Stimulated activated CD8-positive, alpha-beta memory T cell treated with anti-CD3 and anti-CD28 coated beads, Interleukin-15, amount 100 ng/mL, for 24 hours (primary cell): ENCODE measurements around the gene GAB3.
"Not testable (repeated sequence)": the region's sequence is repeated elsewhere in the genome, so short reads cannot be mapped to it uniquely, and the experiment has no call there.

Experiments
- DNase-seq: peaks from one replicate; pipeline ENCODE4 v3.0.0-alpha.2; 2020; ENCODE audit warnings: low read depth

Gene GAB3

DNA sequence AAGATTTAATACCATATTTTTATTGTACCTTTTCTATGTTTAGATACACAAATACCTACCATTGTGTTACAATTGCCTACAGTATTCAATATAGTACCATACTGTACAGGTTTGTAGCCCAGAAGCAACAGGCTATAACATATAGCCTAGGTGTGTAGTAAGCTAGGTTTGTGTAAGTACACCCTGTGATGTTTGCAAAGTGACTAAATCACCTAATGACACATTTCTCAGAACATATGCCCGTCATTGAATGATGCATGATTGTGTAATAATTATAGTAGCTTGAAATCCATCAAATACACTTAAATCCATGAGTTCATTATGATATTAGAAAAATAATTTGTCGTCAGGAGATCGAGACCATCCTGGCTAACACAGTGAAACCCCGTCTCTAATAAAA is 30.8 kb downstream of the GAB3 start:
- DNase-seq, result no peak

DNA sequence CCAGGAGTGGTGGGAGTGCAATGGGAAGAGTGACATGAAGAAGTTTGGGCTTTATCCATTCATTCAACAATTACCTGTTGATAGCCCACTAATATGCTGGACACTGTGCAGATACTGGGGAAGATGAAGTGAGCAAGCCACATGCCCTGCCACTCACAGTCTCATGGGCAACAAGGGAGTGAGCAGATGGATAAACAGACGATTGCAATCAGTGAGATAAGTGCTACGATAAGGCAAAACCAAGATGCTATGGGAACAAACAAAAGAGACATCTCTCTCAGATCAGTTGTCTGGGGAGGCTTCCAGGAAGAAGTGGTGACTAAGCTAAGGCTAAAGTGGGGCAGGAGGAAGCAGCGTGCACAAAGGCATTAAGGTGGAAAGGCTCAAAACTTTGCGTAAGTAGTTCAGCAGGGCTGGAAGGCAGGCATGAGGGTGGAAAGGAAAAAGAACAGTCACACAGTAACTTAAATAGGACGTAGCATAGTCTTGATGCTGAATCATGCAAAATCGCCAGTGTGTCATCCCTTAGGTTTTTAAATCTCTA is 31.7 kb downstream of the GAB3 start:
- DNase-seq, result no peak

- DNase-seq, result no peak
These were observed 32.3 kb downstream of the GAB3 start for GRCh38 chrX:154718616-154719015.

GRCh38 chrX:154717824-154718223 is 33.1 kb downstream of the GAB3 start:
- DNase-seq, result no peak

- no peak for DNase-seq
These were observed 35.1 kb downstream of the GAB3 start for GRCh38 chrX:154715825-154716224.

- DNase-seq, result no peak
These were observed 36.0 kb downstream of the GAB3 start for GRCh38 chrX:154714925-154715324.

DNA sequence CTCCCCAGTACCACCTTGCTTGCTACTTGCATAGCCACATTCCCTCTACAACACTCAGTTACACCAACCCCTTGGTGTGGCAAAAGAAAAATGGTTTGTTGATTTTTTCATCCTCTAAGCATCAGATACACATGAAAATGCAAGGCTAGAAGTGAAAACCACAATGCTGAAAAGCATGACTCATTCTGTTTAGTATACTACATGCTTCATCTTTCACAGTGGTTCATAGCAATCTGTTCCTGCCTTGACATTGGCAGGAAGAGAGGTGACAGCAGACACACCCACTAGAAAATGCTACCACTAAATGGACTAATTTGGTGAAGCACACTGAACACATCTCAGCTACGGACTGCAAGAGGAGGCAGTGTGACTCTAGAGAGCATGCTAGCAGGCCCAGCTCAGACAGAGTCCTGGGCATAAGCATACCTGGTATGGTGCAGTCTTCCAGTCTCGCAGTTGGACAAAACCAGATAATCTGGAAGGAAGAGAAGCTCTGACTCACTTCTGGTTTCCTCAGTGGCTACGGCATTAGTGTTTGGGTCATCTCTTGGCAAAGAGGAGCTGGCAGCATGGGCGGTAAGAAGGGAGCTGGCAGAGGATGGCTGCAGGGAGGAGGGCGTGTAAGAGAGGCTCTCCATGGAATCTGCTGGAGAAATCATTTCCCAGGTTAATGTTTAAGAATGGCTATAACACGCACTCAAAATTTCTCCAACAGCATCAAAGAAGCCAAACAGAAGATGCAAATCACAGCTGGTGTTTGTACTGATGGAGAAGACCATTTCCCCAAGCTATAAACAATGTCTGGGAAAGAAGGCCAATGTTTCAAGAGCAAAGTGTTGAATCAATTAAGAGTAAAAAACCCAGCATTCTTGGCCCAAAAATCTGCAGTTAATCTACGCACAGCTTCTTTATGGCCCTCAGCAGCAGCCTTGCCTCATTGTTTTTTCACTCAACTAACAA is 37.8 kb downstream of the GAB3 start:
- no peak for DNase-seq

DNA sequence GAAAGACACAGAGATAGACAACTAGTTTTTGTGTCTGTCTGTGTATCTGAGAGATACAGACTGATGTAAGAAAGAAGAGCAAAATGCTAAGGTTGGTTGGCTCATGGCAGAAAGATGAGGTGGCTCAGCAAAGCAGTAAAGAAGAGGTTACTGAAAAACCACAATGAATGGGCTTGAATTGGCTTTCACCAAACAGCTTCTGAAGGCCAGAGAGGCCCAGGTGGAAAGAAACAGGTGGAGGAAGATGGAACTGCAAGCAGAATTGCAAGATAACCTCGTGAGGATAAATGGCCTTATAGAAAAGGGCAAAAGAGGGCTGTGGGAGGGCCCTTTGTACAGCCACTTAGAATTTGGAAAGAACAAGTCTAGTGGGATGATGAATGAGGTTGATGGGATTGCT is 39.6 kb downstream of the GAB3 start:
- no peak for DNase-seq

GRCh38 chrX:154710309-154710708 is 40.6 kb downstream of the GAB3 start:
- no peak for DNase-seq

DNA sequence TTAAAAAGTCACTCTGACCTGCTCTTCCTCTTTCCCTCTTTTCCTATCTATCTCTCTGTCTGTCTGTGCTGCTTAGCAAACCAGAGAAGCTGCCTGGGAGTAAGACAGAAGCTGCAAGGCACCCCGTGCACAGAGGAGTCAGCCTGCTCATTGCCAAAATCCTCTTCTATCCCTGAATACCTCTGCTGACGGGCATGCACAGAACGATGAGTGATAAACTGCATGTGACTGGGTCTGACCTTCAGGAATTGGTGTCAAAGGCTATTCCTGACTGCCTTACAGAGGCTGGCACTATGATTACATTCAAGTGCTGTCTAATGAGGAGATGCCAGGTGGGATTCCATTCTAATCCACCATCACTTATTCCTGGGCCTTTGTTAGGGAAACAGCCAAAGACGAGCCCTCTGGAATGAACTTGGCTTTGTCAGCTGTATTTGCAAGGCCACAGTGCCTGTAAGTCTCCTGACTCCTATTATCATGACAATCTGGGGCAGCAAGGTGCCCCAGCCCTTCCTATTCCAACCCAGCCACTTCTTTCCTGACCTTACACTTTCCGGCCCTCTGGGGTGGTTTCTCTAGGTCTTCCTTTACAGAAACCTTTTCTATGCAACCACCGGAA is 52.1 kb downstream of the GAB3 start:
- DNase-seq, result no peak

GRCh38 chrX:154696676-154697045 is 54.2 kb downstream of the GAB3 start:
- DNase-seq, result no peak

DNA sequence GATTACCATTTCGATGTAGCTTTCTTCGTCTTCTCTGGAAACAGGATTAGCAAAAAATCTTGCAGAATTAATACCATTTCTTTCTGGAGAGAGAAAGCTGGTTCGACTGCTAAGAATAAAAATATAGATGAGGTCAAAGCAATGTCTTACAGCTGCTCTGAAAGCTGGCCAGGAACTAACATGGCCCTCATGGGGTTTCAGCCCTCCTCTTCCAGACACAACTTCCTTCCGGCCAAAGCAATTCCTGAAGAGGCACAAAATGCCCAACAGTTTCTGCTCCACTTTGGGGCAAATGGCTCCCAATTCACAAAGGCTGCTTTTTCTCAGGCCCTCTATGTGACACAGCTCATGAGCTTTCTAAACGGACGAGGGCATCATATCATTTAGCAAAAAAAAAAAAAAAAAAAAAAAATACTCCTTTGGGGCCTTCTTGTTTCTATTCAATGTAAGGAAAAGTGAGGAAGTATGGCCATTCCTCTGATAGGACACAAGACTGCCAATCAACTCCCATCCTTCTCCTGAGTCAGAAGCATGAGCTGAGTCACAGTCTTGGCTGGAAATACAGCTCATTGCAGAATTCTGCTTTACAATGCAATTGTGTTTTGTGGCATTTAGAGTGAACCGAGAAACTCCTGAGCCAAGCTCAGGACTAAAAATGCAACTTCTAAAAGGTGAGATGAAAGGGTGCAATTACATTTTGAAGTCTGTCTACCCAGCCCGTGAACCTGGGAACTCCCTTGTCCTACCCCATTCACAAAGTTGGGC is 54.8 kb downstream of the GAB3 start:
- DNase-seq, result no peak

DNA sequence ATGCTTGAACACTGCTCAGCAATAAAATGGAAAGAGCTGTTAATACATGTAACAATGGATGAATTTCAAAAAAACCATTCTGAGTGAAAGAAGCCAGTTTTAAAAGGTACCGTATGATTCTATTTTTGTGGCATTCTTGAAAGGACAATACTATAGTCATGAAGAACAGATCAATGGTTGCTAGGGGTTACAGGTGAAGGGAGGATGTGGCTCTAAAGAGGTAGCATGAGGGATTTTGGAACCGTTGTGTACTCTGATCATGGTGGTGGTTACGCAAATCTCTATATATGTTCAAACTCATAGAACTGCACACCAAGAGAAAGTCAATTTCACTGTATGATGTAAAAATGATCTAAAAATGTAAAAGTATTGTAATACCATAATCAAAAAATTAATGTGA is 57.5 kb downstream of the GAB3 start:
- no peak for DNase-seq

DNA sequence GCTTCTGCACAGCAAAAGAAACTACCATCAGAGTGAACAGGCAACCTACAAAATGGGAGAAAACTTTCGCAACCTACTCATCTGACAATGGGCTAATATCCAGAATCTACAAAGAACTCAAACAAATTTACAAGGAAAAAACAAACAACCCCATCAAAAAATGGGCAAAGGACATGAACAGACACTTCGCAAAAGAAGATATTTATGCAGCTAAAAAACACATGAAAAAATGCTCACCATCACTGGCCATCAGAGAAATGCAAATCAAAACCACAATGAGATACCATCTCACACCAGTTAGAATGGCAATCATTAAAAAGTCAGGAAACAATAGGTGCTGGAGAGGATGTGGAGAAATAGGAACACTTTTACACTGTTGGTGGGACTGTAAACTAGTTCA is 60.4 kb downstream of the GAB3 start:
- not testable (repeated sequence) for DNase-seq

DNA sequence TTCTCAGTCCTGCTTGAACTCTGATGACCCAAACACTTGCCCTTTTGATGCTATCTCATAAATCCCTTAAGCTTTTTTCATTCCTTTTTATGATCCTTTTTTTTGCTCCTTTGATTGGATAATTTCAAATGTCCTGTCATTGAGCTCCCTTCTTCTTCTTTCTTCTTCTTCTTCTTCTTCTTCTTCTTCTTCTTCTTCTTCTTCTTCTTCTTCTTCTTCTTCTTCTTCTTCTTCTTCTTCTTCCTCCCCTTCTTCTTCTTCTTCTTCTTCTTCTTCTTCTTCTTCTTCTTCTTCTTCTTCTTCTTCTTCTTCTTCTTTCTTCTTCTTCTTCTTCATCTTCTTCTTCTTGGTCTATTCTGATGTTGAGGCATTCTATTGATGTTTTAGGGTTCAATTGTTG is 78.8 kb downstream of the GAB3 start:
- not testable (repeated sequence) for DNase-seq

DNA sequence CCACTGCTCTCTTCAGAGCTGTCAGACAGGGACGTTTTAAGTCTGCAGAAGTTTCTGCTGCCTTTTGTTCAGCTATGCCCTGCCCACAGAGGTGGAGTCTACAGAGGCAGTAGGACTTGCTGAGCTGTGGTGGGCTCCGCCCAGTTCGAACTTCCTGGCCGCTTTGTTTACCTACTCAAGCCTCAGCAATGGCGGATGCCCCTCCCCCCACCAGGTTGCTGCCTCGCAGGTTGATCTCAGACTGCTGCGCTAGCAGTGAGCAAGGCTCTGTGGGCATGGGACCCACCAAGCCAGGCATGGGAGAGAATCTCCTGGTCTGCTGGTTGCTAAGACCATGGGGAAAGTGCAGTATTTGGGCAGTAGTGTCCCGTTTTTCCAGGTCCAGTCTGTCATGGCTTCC is 80.0 kb downstream of the GAB3 start:
- DNase-seq, result not testable (repeated sequence)

GRCh38 chrX:154661899-154662298 is 89.0 kb downstream of the GAB3 start:
- no peak for DNase-seq

- no peak for DNase-seq
These were observed 89.7 kb downstream of the GAB3 start for GRCh38 chrX:154661170-154661569.

DNA sequence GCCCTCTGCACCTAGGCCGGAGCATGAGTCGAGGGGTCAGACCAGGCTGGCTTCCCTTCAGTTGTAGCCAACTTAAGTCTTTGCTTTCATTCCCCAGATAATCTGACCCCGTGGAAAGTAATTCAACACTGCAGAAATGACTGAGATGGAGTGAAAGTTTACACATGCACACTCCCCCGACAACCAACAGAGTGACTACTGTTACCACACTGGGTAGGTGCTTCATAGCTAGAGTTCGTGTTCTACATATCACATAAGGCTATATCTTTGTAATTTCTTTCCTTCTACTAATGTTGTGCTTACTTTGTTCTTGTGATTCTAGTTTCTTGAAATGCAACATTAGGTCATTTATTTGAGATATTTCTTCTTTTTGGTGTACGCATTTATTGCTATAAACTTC is 90.3 kb downstream of the GAB3 start:
- DNase-seq, result no peak

DNA sequence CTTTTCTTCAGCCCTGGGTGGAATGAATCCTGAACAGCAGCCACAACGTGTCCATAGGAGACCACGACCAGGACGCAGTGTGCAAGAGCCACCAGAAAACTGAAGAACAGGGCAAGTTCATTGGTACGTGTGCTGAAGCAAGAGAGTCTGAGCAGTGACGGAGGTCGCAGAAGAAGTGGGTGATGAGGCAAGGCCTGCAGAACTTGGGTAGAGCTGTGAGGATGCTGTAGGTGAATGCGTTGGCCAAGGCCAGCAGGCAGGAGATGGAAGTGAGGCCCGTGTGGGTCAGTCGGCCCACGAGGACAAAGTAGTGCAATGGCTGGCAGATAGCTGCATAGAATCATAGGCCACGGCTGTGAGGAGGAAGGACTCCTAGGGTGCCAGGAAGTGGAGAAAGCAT is 91.9 kb downstream of the GAB3 start:
- no peak for DNase-seq

DNA sequence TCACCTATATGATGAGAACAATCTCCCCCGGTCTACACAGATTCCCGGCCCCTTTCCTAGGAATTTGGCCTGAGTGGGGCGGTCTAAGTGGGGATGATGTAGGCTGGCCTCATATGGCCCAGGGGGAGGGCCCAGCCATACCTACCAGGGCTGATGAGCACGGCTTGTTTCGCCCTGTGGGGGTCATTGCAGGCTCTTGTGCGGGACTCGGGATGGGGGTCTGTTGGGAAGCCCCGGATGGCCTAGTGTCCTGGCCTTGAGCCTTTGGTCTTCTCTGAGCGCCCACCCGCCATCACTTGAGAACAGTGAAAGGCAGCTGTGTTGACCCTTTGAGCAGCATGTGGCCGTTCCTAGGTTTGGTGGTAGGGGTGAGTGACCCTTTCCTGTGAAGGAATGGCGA is 92.7 kb downstream of the GAB3 start:
- no peak for DNase-seq

DNA sequence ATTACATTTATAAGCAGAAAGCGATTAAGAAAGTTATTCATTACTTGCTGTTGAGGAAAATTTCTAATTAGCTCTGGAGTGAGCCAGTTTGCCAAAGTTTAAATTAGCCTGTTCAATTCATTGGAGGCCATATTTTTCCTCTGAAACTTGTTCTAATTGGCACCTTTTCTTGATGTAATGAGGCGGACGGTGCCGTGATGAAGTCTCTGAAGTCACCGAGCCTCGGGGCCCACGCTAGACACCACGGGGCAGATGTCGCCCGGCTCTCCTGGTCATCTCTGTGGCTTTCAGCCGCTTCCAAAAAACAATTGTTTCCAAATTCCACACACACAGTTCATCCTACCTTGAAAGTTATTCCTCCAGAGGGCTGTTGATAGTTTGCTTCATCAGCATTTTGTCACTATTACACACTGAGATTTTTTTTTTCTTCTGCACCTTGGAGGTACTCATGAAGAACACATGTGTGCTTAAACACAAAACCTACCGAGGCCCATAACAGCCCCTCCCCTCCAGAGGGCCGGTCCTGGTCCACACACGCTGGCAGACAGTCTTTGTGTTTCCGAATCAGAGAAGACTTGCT is 93.6 kb downstream of the GAB3 start:
- no peak for DNase-seq
